Measurements from ENCODE around the gene CLCN3. TPM values are rescaled to one million over a fixed set of nuclear protein-coding genes. Genes with fewer than 3 reads are reported as not detected.

Gene CLCN3
- total and polyA plus RNA-seq, 9 of the 15 experiments (the other 6 are each of a cell fraction or from before 2014, with no cell fraction given) = 12.7 to 60.6 (median 38.5) TPM

GRCh38 chr4:169675825-169676224, 55.4 kb downstream of the CLCN3 start:
- BruUV-seq (replicated peaks) = no TSS peak
- Histone ChIP-seq H3K27ac (ENCODE audit: extremely low read depth, low read depth, low read length) (no peak overlapping the region), H3K27me3 (ENCODE audit: control insufficient read depth in 2 of 2, insufficient read depth in 2 of 2, low read length in 2 of 2) (no peaks in the 10 kb centered on the region), H2AFZ (ENCODE audit: low read depth, low read length) (no peak overlapping the region), H3K9ac (ENCODE audit: insufficient read depth in 1 of 2, low read depth in 2 of 2, low read length in 2 of 2) (no peak overlapping the region), H3K9me3 (replicated peaks; ENCODE audit: control insufficient read depth, insufficient read depth, low read depth, low read length) (no peaks in the 10 kb centered on the region), H3K9me1 (ENCODE audit: control insufficient read depth, insufficient read depth, low read length) (no peaks in the 10 kb centered on the region), H3K4me3 (no peak overlapping the region), H3K4me1 (replicated peaks in 1 of 2; ENCODE audit: control insufficient read depth in 2 of 2, insufficient read depth in 2 of 2, low read length in 2 of 2) (no peaks in the 10 kb centered on the region), H3K4me2 (ENCODE audit: insufficient read depth, low read length) (no peak overlapping the region), H3K79me2 (ENCODE audit: control insufficient read depth, insufficient read depth, low read length) (peaks cover 65% of the 10 kb centered on the region), H3K36me3 (ENCODE audit: control insufficient read depth, insufficient read depth, low read length) (peaks cover 21% of the 10 kb centered on the region), H4K20me1 (replicated peaks; ENCODE audit: control insufficient read depth, insufficient read depth, low read length) (no peaks in the 10 kb centered on the region)
- WGBS (ENCODE audit: insufficient coverage, low coverage, missing lambda C conversion rate) = 71% methylated on average over 2 of the region's 2 CpGs
- in situ Hi-C loops (cut with MboI) (no loop called here), intact Hi-C loops (cut with micrococcal nuclease) (no loop called here)
- FAIRE-seq = no peak
- DNase-seq (ENCODE audit: extremely low read depth in 1 of 4, low spot score in 3 of 4) = no peak
- TF ChIP-seq HES1 (IDR thresholded peaks at IDR 0.05; ENCODE audit: low read depth) = no peak
- TF ChIP-seq YBX1 (IDR thresholded peaks at IDR 0.05) = no peak
- TF ChIP-seq STAT5B (CRISPR knock-in tag; IDR thresholded peaks at IDR 0.05) = no peak
- no peak for TF ChIP-seq L3MBTL2 (IDR thresholded peaks at IDR 0.05)
- no peak for TF ChIP-seq AFF1 (IDR thresholded peaks at IDR 0.05; ENCODE audit: low read depth in 1 of 2, partially characterized antibody in 2 of 2)
- TF ChIP-seq MEIS2 (IDR thresholded peaks at IDR 0.05; ENCODE audit: partially characterized antibody) = no peak
- no peak for TF ChIP-seq ARHGAP35 (IDR thresholded peaks at IDR 0.05; ENCODE audit: partially characterized antibody)
- no peak for TF ChIP-seq ZKSCAN3 (CRISPR knock-in tag; IDR thresholded peaks at IDR 0.05)
- no peak for TF ChIP-seq ZNF75A (CRISPR knock-in tag; IDR thresholded peaks at IDR 0.05)
- no peak for TF ChIP-seq ZNF280B (CRISPR knock-in tag; IDR thresholded peaks at IDR 0.05)
- TF ChIP-seq HDAC3 (IDR thresholded peaks at IDR 0.05; ENCODE audit: borderline replicate concordance, partially characterized antibody) = no peak
- ChIA-PET POLR2A (interaction anchor here (1.2 to 1.7 kb wide), 2 partner anchors 16 to 101 kb away, joined by 3 to 6 read pairs; no protein-coding TSS in a partner anchor), CTCF (ENCODE audit: low intra/inter-chr PET ratio) (interaction anchor here (0.6 kb wide), 1 partner anchor 34 kb away, joined by 3 read pairs; no protein-coding TSS in a partner anchor)
- ATAC-seq = no peak

Data from K562 (cell line).